ENCODE data around the gene P2RX6. TPM values are rescaled to one million over a fixed set of nuclear protein-coding genes. Genes with fewer than 3 reads are reported as not detected.

Gene P2RX6
- total and polyA plus RNA-seq, 9 of the 15 experiments (the other 6 are each of a cell fraction or from before 2014, with no cell fraction given) = 0.01 to 3.9 (median 1.5) TPM; not detected in 1

GRCh38 chr22:21076912-21077625 lies 62.1 kb downstream of the P2RX6 start (continued):
- TF ChIP-seq ZBTB40 (IDR thresholded peaks at IDR 0.05) (no peak), ZBTB40 (CRISPR knock-in tag; IDR thresholded peaks at IDR 0.05) (no peak), STAG1 (CRISPR knock-in tag; IDR thresholded peaks at IDR 0.05; ENCODE audit: borderline replicate concordance) (peak; percentile 18; the same call in 1 of the 2 replicates), MXD1 (CRISPR knock-in tag; IDR thresholded peaks at IDR 0.05; ENCODE audit: borderline replicate concordance, poor library complexity, severe bottlenecking) (peak; percentile 5), ATF6 (CRISPR knock-in tag; IDR thresholded peaks at IDR 0.05) (no peak), ARID1B (IDR thresholded peaks at IDR 0.05) (no peak), TEAD4 (IDR thresholded peaks at IDR 0.05; ENCODE audit: low read length) (no peak), TEAD4 (CRISPR knock-in tag; IDR thresholded peaks at IDR 0.05; ENCODE audit: borderline replicate concordance) (peak; percentile 71; the same call in 1 of the 2 replicates), ZNF282 (CRISPR knock-in tag; IDR thresholded peaks at IDR 0.05) (peak; percentile 66; the same call in 1 of the 2 replicates), NCOA2 (IDR thresholded peaks at IDR 0.05; ENCODE audit: partially characterized antibody in 2 of 2) (no peak), STAT5A (IDR thresholded peaks at IDR 0.05; ENCODE audit: borderline replicate concordance, low read length) (no peak), FUS (optimal IDR thresholded peaks at IDR 0.05; ENCODE audit: low read depth, low read length) (no peak), MXI1 (IDR thresholded peaks at IDR 0.05; ENCODE audit: low read depth, low read length) (no peak), YBX1 (IDR thresholded peaks at IDR 0.05) (no peak)

All from K562 (cell line).